ENCODE results near the gene SPRR2F.
"Not testable (repeated sequence)": the region's sequence is repeated elsewhere in the genome, so short reads cannot be mapped to it uniquely, and the experiment has no call there.

- not testable (repeated sequence) for TF ChIP-seq CTCF (conservative IDR thresholded peaks at IDR 0.05; ENCODE audit: low read depth, low read length); EZH2 (IDR thresholded peaks at IDR 0.05; ENCODE audit: borderline replicate concordance, low read depth, low read length, poor library complexity, severe bottlenecking)
Measured at GRCh38 chr1:153115264-153115663, 1.9 kb upstream of the SPRR2F start.
